Measurements from ENCODE around the gene LAMA1.

DNA sequence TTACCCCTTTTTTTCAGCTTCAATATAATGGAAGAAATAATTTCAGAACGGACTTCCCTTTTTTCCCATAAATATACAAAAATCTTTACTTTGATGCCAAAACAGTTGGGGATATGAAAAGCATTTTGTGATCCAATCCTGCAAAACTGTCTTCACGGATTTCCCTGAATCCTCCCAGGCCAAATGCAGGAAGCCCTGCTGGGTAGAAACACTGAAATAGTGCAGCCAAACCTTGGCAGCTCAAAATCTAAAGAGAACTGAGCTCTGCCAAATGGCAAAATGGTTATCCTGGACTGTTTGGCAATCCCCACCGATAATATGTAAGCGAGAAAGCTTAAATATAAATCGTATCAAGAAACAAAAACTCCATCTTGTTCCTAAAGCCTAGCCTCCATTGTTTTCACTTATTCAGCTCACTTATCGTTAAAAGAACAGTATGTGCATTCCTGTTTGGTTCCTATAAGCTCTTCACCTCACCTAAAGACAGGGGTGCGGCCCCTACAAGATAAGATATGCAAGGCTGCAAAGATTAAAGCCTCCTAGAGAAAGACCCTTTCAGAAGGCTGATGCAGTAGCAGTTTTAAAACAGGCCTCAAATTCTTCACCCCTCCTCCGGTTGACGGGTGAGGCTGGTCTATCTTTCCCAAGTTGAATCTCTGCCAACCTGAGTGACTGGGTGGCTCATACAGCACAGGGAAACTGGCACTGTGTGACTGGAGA, 48.6 kb downstream of the LAMA1 start:
- TF ChIP-seq POLR2A (IDR thresholded peaks at IDR 0.05): no peak
- TF ChIP-seq, protein P1, sequence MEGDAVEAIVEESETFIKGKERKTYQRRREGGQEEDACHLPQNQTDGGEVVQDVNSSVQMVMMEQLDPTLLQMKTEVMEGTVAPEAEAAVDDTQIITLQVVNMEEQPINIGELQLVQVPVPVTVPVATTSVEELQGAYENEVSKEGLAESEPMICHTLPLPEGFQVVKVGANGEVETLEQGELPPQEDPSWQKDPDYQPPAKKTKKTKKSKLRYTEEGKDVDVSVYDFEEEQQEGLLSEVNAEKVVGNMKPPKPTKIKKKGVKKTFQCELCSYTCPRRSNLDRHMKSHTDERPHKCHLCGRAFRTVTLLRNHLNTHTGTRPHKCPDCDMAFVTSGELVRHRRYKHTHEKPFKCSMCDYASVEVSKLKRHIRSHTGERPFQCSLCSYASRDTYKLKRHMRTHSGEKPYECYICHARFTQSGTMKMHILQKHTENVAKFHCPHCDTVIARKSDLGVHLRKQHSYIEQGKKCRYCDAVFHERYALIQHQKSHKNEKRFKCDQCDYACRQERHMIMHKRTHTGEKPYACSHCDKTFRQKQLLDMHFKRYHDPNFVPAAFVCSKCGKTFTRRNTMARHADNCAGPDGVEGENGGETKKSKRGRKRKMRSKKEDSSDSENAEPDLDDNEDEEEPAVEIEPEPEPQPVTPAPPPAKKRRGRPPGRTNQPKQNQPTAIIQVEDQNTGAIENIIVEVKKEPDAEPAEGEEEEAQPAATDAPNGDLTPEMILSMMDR (IDR thresholded peaks at IDR 0.05): no peak
- no peak for TF ChIP-seq POLR2AphosphoS5 (IDR thresholded peaks at IDR 0.05)
